Right lobe of liver (tissue), 4 donors: ENCODE measurements around the gene ZNF326.

Experiments
- POLR2A ChIP-seq: fragments of 450-650 bp; IDR thresholded peaks from one replicate; pipeline ENCODE4 v1.6.1; 2017; ENCODE audit warnings: antibody characterized with exemption, mild to moderate bottlenecking
- TF ChIP-seq, protein P1 (sequence below), 4 donors: fragments of 200-600 bp in 3 of 4; fragments of 450-650 bp in 1 of 4; IDR thresholded peaks; one replicate each; pipeline versions ENCODE4 v1.5.1 to v1.8.0; 2016 to 2022; ENCODE audit warnings: antibody characterized with exemption in 4 of 4, mild to moderate bottlenecking in 2 of 4
- donor health status: DM: no; HTN: no; CAD: no.
- donor health status: DM: no; HTN: no; CAD: no.
- donor health status: DM: no; HTN: yes; CAD: no.

DNA sequence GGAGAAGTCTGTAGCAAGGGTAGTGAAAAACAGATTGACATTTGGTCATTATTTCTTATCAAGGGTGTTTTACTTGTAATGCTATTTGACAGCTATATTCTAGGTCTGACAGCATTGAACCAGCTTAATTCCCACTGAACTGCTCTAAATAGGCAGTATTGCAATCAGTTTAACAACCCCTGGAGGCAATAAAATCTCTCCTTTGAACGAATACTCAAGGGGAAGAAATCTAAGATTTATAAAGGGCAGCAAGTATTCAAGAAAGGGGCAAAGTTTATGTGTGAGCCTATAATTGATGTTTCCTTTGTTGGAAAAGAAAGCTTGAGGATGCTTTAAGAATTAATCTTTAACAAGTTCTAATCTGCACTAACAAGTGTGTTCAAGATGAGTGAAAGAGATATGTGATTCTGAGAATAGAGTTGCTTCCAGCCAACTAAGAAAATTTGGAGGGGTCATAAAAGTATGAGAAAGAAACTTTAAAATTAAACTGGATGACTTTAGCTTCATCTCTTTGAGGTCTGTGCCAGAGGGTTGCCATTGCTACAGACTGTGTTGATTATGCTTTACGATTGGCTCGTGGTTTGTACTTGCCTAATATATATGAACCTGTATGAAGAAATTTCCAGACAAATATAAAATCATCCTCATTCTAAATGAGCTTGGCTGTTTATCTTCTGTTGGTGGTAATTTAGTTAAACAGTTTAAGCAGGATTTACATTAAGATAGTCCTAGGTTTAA is 72.5 kb downstream of the ZNF326 start:
- TF ChIP-seq POLR2A: no peak
- TF ChIP-seq, protein P1, sequence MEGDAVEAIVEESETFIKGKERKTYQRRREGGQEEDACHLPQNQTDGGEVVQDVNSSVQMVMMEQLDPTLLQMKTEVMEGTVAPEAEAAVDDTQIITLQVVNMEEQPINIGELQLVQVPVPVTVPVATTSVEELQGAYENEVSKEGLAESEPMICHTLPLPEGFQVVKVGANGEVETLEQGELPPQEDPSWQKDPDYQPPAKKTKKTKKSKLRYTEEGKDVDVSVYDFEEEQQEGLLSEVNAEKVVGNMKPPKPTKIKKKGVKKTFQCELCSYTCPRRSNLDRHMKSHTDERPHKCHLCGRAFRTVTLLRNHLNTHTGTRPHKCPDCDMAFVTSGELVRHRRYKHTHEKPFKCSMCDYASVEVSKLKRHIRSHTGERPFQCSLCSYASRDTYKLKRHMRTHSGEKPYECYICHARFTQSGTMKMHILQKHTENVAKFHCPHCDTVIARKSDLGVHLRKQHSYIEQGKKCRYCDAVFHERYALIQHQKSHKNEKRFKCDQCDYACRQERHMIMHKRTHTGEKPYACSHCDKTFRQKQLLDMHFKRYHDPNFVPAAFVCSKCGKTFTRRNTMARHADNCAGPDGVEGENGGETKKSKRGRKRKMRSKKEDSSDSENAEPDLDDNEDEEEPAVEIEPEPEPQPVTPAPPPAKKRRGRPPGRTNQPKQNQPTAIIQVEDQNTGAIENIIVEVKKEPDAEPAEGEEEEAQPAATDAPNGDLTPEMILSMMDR (IDR thresholded peaks at IDR 0.05): no peak
